Lung (tissue), 12 donors: ENCODE data around the gene UBN2. TPM values are rescaled to one million over a fixed set of nuclear protein-coding genes. Genes with fewer than 3 reads are reported as not detected.

Source experiments
- ATAC-seq: fragments of 200-7000 bp; cut with Tn5 transposase; one replicate; pipeline ENCODE4 v1.9.1; 2020; ENCODE audit warnings: moderate number of reproducible peaks; ENCODE audit not compliant: insufficient read depth, low FRiP score
- DNase-seq, 3 donors: peaks; one replicate each; pipeline ENCODE4 v3.0.0-alpha.2; 2013 to 2017
- H3K27ac ChIP-seq, 2 donors: one replicate each; pipeline ENCODE4 v1.5.1; 2013; ENCODE audit warnings: mild to moderate bottlenecking in 2 of 2, moderate library complexity in 2 of 2, control low read depth in 1 of 2, inconsistent platforms in 1 of 2, low read depth in 1 of 2, low read length in 1 of 2
- H3K27me3 ChIP-seq, 3 donors: one replicate each; pipeline ENCODE4 v1.5.1; 2013; ENCODE audit warnings: low read length in 2 of 3; ENCODE audit not compliant: control insufficient read depth in 3 of 3, insufficient read depth in 3 of 3
- H3K36me3 ChIP-seq, 4 donors: one replicate each; pipeline ENCODE4 v1.5.1; 2013; ENCODE audit warnings: low read length in 4 of 4, mild to moderate bottlenecking in 1 of 4, moderate library complexity in 1 of 4; ENCODE audit not compliant: control insufficient read depth in 4 of 4, insufficient read depth in 4 of 4
- H3K4me1 ChIP-seq, 5 donors: one replicate each; pipeline ENCODE4 v1.5.1; 2013; ENCODE audit warnings: low read length in 5 of 5, mild to moderate bottlenecking in 2 of 5, moderate library complexity in 1 of 5; ENCODE audit not compliant: control insufficient read depth in 5 of 5, insufficient read depth in 5 of 5
- H3K4me3 ChIP-seq: one replicate; pipeline ENCODE4 v1.5.1; 2013; ENCODE audit warnings: mild to moderate bottlenecking, control low read depth, moderate library complexity
- H3K9ac ChIP-seq, 2 donors: one replicate each; pipeline ENCODE4 v1.5.1; 2013; ENCODE audit warnings: low read length in 2 of 2, control low read depth in 1 of 2; ENCODE audit not compliant: insufficient read depth in 1 of 2
- H3K9me3 ChIP-seq, 4 donors: one replicate each; pipeline ENCODE4 v1.5.1; 2013; ENCODE audit warnings: low read length in 3 of 4, mild to moderate bottlenecking in 1 of 4, moderate library complexity in 1 of 4; ENCODE audit not compliant: control insufficient read depth in 4 of 4, insufficient read depth in 3 of 4
- WGBS, 2 donors: extraction: QIAGEN DNeasy Blood & Tissue Kit; methylation state at CpG; one replicate each; pipeline ENCODE4 v1.1.7; 2013; 5-methylcytosine and 5-hydroxymethylcytosine counted together
- polyA plus RNA-seq, 2 donors: library from polyadenylated mRNA; stranded (reverse); fragments of 200-250 nt; gene quantifications; one replicate each; pipeline ENCODE4 v1.2.1, GENCODE V29; 2013
- total RNA-seq, 2 donors: library from RNA; depleted of rRNA in 1 of 2; stranded (reverse); fragments of >200 nt in 1 of 2; gene quantifications; one replicate each; pipeline ENCODE4 v1.2.1, GENCODE V29; 2014 to 2021
- TF ChIP-seq, protein P1 (sequence below): IDR thresholded peaks from 2 replicates; pipeline ENCODE4 v1.5.1; 2012; ENCODE audit warnings: mild to moderate bottlenecking; ENCODE audit errors: control extremely low read depth, extremely low read depth
- donor health status: control.
- donor health status: control.
- donor health status: Bipolar disorder and iron deficiency.
- donor health status: healthy.
- donor health status: DM: yes; HTN: yes; CAD: no.

The UBN2 gene
- total and polyA plus RNA-seq, 4 donors: 1.7 to 29.8 (median 9.2) TPM

DNA sequence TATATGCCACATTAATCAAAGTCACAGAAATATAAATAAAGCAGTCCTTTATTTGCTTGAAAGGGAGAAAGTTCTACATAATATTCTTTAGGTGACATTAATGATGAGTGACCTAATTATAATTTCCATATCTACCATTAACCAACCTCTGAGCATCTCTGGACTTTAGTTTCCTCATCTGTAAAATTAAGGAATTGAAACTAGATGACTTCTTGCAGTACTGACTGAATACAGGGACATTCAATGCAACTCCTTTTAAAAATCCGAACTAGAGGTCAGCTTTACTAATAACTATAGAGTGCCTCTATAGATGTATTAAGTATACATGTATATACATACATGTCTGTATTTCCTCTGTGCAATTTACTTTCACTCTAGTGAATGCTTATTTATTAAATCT lies 114.0 kb downstream of the UBN2 start:
- Histone ChIP-seq H3K27me3 (no peaks in the 10 kb centered on the region), H3K36me3 (peaks cover 2 to 15% (median 4%) of the 10 kb centered on the region in 4 donors), H3K27ac (no peak overlapping the region), H3K4me3 (no peak overlapping the region), H3K9ac (no peak overlapping the region), H3K9me3 (no peaks in the 10 kb centered on the region), H3K4me1 (peaks cover 3 to 14% (median 6%) of the 10 kb centered on the region in 5 donors)
- WGBS, 2 donors: 85 to 91% methylated on average over 1 of the region's 1 CpG
- ATAC-seq (no peak), DNase-seq (no peak)
- TF ChIP-seq, protein P1, sequence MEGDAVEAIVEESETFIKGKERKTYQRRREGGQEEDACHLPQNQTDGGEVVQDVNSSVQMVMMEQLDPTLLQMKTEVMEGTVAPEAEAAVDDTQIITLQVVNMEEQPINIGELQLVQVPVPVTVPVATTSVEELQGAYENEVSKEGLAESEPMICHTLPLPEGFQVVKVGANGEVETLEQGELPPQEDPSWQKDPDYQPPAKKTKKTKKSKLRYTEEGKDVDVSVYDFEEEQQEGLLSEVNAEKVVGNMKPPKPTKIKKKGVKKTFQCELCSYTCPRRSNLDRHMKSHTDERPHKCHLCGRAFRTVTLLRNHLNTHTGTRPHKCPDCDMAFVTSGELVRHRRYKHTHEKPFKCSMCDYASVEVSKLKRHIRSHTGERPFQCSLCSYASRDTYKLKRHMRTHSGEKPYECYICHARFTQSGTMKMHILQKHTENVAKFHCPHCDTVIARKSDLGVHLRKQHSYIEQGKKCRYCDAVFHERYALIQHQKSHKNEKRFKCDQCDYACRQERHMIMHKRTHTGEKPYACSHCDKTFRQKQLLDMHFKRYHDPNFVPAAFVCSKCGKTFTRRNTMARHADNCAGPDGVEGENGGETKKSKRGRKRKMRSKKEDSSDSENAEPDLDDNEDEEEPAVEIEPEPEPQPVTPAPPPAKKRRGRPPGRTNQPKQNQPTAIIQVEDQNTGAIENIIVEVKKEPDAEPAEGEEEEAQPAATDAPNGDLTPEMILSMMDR: no peak

DNA sequence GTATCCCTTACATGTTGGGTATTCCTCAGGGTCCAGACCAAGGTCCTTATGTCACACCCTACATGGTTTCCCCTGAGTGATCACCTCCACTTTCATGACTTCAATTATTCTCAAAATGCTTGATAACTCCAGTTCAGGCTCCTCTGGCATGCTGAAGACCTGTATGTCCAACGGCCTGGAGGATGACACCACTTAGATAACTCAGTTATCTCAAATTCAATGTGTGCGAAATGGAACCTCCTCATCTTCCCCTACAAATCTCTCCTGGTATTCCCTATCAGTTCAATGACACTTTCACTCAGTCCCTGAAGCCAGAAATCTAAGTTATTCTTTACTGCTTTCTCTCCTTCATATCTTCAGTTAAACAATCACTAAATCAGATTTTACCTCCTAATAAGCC lies 120.0 kb downstream of the UBN2 start:
- H3K4me3 ChIP-seq: no peak overlapping the region
- H3K36me3 ChIP-seq: peaks cover 8 to 13% (median 11%) of the 10 kb centered on the region in 4 donors
- 96 to 98% methylated on average over 2 of the region's 2 CpGs for WGBS, 2 donors
- H3K9me3 ChIP-seq: no peaks in the 10 kb centered on the region
- H3K27me3 ChIP-seq: no peaks in the 10 kb centered on the region
- TF ChIP-seq, protein P1: no peak
- H3K9ac ChIP-seq: no peak overlapping the region
- H3K27ac ChIP-seq: no peak overlapping the region
- DNase-seq (no peak), ATAC-seq (no peak)
- H3K4me1 ChIP-seq: no peaks in the 10 kb centered on the region

DNA sequence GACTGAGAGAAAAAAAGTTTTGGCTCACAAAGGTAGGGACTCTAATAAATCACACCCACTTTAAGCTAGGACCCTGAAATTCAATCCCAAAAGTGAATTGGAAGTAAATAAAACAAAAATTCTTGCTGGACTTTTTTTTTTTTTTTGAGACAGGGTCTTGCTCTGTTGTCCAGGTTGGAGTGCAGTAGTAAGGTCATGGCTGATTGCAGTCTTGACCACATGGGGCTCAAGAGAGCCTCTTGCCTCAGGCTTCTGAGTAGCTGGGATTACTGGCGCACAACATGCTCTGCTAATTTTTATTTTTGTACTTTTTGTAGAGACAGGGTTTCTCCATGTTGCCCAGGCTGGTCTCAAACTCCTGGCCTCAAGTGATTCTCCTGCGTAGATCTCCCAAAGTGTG lies 123.7 kb downstream of the UBN2 start:
- H3K4me1 ChIP-seq: peaks cover 0 to 6% (median 0%) of the 10 kb centered on the region in 5 donors
- no peak overlapping the region for H3K27ac ChIP-seq
- WGBS, 2 donors: 95 to 99% methylated on average over 2 of the region's 2 CpGs
- no peak for DNase-seq
- no peak for ATAC-seq
- no peak overlapping the region for H3K9ac ChIP-seq
- H3K4me3 ChIP-seq: no peak overlapping the region
- H3K27me3 ChIP-seq: no peaks in the 10 kb centered on the region
- H3K9me3 ChIP-seq: no peaks in the 10 kb centered on the region
- H3K36me3 ChIP-seq: peaks cover 0 to 11% (median 6%) of the 10 kb centered on the region in 4 donors
- TF ChIP-seq, protein P1: no peak

DNA sequence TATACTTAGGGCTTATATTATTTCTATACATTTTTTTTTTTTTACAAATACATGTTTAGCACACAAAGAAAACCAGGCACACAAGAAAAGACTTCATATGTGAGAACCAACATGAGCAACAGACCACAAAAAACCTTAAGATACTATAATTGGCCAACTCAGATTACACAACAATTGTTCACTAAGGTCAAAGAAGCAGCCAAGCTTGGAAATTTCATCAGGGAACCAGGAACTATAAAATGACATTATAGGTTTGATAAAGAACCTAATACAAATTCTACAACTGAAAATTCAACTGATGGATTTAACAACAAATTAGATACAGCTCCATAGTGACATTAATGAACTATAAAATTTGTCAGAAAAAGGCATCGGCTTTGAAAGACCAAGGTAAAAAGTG lies 124.3 kb downstream of the UBN2 start:
- no peaks in the 10 kb centered on the region for H3K9me3 ChIP-seq
- no peaks in the 10 kb centered on the region for H3K27me3 ChIP-seq
- ATAC-seq: no peak
- no peak overlapping the region for H3K4me3 ChIP-seq
- TF ChIP-seq, protein P1: no peak
- DNase-seq: no peak
- peaks cover 0 to 11% (median 5%) of the 10 kb centered on the region in 4 donors for H3K36me3 ChIP-seq
- H3K4me1 ChIP-seq: peaks cover 0 to 6% (median 0%) of the 10 kb centered on the region in 5 donors
- H3K9ac ChIP-seq: no peak overlapping the region
- 96 to 100% methylated on average over 1 of the region's 1 CpG for WGBS, 2 donors
- H3K27ac ChIP-seq: no peak overlapping the region
